SH-SY5Y (cell line): ENCODE measurements around the gene CFAP57.

Experiments used
- GATA2 ChIP-seq: IDR thresholded peaks from 2 replicates; pipeline ENCODE4 v1.6.1; 2011; ENCODE audit warnings: mild to moderate bottlenecking, low read depth, low read length
- GATA3 ChIP-seq: IDR thresholded peaks from 2 replicates; pipeline ENCODE4 v1.6.1; 2011; ENCODE audit warnings: low read depth, mild to moderate bottlenecking, low read length, moderate library complexity

DNA sequence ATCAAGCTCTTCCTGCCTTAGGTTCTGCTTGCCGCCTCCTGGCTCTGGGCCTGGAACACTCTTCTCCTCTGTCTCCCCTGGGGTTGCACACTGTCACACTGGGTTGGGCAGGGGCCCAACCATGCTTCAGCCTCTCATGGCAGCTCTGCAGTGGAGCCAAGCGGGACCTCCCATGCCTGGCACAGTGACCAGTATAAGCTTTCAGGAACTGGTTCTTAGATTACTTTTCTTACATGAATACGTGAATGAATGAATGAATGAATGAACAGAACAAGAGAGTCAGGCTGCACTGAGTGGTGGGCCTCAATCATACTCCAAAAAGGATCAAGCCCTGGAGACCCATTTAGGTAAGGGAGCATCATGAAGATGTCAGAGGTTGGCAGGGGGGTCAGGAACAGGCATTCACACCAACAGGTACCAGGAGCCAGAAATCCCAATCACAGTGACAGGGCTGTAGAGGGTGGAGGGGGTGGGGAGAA lies 66.9 kb downstream of the CFAP57 start:
- TF ChIP-seq GATA2 (no peak), GATA3 (no peak)
